ENCODE data around the gene SSBP3. TPM values are rescaled to one million over a fixed set of nuclear protein-coding genes. Genes with fewer than 3 reads are reported as not detected.

The SSBP3 gene
- polyA plus RNA-seq, 1 of the 3 experiments (the other 2 are of a cell fraction): 26.2 TPM

DNA sequence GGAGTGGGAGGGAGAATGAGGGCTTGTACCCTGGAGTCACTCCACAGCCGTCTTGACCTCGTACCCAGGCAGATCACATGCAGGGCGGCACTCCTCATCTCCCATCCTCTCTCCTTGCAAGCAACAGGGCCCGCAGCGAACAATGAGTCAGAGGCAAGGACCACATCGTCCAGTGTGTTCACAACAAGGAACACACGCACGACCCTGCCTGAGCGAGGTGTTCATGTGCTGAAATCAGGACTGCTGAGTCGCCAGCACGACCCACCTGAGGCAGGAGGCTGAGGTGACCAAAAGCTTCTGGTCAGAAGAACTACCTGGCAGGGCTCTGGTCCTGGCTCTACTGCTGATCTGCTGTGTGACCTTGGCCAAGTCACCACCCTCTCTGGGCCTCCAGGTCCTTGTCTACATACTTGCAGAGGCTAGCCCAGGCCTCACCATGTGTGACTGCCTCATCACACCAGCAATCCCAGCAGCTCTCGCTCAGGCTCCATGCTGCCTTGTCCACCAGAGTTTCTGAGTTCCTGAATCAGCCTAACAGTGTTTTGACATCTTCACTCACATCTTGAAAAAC is 78.0 kb downstream of the SSBP3 start:
- H2AFZ ChIP-seq (ENCODE audit: low read depth): no peak overlapping the region
- no peaks in the 10 kb centered on the region for H3K27me3 ChIP-seq (ENCODE audit: insufficient read depth)
- H3K9me2 ChIP-seq: no peaks in the 10 kb centered on the region
- ChIA-PET POLR2A (no interaction called here), CTCF (interaction anchor here (0.7 to 1.5 kb wide), 4 partner anchors 15 to 220 kb away, joined by 3 to 4 read pairs (median 4); partner anchors contain the start of gene ACOT11)
- TF ChIP-seq RAD21 (IDR thresholded peaks at IDR 0.05; ENCODE audit: low read length) (no peak), TAF1 (IDR thresholded peaks at IDR 0.05; ENCODE audit: borderline replicate concordance, low read depth, low read length) (no peak)
- TF ChIP-seq, protein P1, sequence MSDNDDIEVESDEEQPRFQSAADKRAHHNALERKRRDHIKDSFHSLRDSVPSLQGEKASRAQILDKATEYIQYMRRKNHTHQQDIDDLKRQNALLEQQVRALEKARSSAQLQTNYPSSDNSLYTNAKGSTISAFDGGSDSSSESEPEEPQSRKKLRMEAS (IDR thresholded peaks at IDR 0.05; ENCODE audit: low read depth): no peak
- TF ChIP-seq, protein P2, sequence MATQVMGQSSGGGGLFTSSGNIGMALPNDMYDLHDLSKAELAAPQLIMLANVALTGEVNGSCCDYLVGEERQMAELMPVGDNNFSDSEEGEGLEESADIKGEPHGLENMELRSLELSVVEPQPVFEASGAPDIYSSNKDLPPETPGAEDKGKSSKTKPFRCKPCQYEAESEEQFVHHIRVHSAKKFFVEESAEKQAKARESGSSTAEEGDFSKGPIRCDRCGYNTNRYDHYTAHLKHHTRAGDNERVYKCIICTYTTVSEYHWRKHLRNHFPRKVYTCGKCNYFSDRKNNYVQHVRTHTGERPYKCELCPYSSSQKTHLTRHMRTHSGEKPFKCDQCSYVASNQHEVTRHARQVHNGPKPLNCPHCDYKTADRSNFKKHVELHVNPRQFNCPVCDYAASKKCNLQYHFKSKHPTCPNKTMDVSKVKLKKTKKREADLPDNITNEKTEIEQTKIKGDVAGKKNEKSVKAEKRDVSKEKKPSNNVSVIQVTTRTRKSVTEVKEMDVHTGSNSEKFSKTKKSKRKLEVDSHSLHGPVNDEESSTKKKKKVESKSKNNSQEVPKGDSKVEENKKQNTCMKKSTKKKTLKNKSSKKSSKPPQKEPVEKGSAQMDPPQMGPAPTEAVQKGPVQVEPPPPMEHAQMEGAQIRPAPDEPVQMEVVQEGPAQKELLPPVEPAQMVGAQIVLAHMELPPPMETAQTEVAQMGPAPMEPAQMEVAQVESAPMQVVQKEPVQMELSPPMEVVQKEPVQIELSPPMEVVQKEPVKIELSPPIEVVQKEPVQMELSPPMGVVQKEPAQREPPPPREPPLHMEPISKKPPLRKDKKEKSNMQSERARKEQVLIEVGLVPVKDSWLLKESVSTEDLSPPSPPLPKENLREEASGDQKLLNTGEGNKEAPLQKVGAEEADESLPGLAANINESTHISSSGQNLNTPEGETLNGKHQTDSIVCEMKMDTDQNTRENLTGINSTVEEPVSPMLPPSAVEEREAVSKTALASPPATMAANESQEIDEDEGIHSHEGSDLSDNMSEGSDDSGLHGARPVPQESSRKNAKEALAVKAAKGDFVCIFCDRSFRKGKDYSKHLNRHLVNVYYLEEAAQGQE (IDR thresholded peaks at IDR 0.05; ENCODE audit: low read depth, low read length): no peak
- H3K4me3 ChIP-seq (ENCODE audit: low read depth in 2 of 2, low read length in 1 of 2): no peak overlapping the region
- no peak overlapping the region for H3K9ac ChIP-seq
- 86% methylated on average over 12 of the region's 12 CpGs for WGBS (ENCODE audit: low lambda C conversion rate)
- H3K36me3 ChIP-seq (replicated peaks in 1 of 2; ENCODE audit: control insufficient read depth in 1 of 2, insufficient read depth in 2 of 2, low read length in 1 of 2): no peaks in the 10 kb centered on the region
- no peaks in the 10 kb centered on the region; the same call in 1 of the 2 replicates for H4K20me1 ChIP-seq (ENCODE audit: insufficient read depth)
- H3F3A ChIP-seq (replicated peaks; ENCODE audit: insufficient read depth): no peaks in the 10 kb centered on the region
- H3K79me2 ChIP-seq (ENCODE audit: insufficient read depth): peaks cover 22% of the 10 kb centered on the region
- H3K27ac ChIP-seq (ENCODE audit: low read depth in 2 of 2, low read length in 1 of 2): peak overlapping the region; percentile 66 to 96
- peaks cover 48 to 100% of the 10 kb centered on the region in 2 experiments for H3K4me1 ChIP-seq (ENCODE audit: control insufficient read depth in 1 of 2, insufficient read depth in 2 of 2, low read depth in 1 of 2, low read length in 1 of 2)
- no peak for DNase-seq
- H3K9me3 ChIP-seq: no peaks in the 10 kb centered on the region
- peak overlapping the region; percentile 63 for H3K4me2 ChIP-seq

DNA sequence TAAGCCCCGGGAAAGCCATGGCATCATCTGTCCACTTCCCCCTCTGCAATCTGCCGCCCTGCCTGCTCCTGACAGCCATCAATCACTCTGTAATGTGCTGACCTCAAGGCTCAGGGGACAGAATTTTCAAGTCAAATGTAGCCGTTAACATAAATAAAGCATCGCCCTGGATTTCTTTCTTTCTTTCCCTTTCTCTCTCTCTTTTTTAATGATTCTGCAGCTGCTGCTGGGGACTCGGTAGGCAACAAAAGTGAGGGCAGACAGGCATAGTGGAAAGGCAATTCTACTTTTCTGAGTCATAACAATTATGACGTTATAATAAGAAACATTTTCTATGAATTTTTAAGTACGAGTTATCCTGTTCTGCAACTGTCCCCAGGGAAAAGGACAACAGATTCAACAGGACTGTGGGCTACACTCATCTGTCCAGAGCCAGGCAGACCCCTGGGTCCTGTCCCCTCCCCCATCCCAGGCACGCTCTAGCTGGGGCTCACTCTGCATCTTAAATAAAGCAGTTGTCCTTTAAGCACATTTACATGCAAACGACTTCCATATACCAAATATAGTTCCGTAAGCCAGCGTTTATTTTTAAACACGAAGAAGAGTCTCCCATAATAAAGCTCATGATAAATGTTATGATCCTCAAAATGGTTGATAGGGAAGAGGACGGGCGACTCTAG is 78.7 kb downstream of the SSBP3 start:
- Histone ChIP-seq H3K4me2 (peak overlapping the region; percentile 63), H3K9me2 (no peaks in the 10 kb centered on the region), H3K9ac (no peak overlapping the region), H3K4me1 (ENCODE audit: control insufficient read depth in 1 of 2, insufficient read depth in 2 of 2, low read depth in 1 of 2, low read length in 1 of 2) (peaks cover 48 to 100% of the 10 kb centered on the region in 2 experiments), H3K36me3 (replicated peaks in 1 of 2; ENCODE audit: control insufficient read depth in 1 of 2, insufficient read depth in 2 of 2, low read length in 1 of 2) (no peaks in the 10 kb centered on the region), H4K20me1 (ENCODE audit: insufficient read depth) (peaks cover 3% of the 10 kb centered on the region; the same call in 1 of the 2 replicates), H2AFZ (ENCODE audit: low read depth) (no peak overlapping the region), H3K27me3 (ENCODE audit: insufficient read depth) (no peaks in the 10 kb centered on the region), H3K4me3 (ENCODE audit: low read depth in 2 of 2, low read length in 1 of 2) (no peak overlapping the region), H3K9me3 (no peaks in the 10 kb centered on the region), H3K27ac (ENCODE audit: low read depth in 2 of 2, low read length in 1 of 2) (peak overlapping the region; percentile 66 to 96), H3K79me2 (ENCODE audit: insufficient read depth) (peaks cover 26% of the 10 kb centered on the region), H3F3A (replicated peaks; ENCODE audit: insufficient read depth) (no peaks in the 10 kb centered on the region)
- TF ChIP-seq, protein P3, sequence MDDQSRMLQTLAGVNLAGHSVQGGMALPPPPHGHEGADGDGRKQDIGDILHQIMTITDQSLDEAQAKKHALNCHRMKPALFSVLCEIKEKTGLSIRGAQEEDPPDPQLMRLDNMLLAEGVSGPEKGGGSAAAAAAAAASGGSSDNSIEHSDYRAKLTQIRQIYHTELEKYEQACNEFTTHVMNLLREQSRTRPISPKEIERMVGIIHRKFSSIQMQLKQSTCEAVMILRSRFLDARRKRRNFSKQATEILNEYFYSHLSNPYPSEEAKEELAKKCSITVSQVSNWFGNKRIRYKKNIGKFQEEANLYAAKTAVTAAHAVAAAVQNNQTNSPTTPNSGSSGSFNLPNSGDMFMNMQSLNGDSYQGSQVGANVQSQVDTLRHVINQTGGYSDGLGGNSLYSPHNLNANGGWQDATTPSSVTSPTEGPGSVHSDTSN (IDR thresholded peaks at IDR 0.05): peak; percentile 85
- peak; percentile 19 for TF ChIP-seq CHD2 (IDR thresholded peaks at IDR 0.05; ENCODE audit: low read length, partially characterized antibody)
- peak; percentile 22; the same call in 1 of the 2 replicates for TF ChIP-seq RAD21 (IDR thresholded peaks at IDR 0.05; ENCODE audit: low read length)
- TF ChIP-seq SIN3A (IDR thresholded peaks at IDR 0.05; ENCODE audit: borderline replicate concordance, low read depth, low read length): peak; percentile 30; the same call in 1 of the 2 replicates
- peak in 1 of 2 experiments; percentile 67; a peak in 1 of 4 replicates for TF ChIP-seq EP300 (IDR thresholded peaks at IDR 0.05; ENCODE audit: borderline replicate concordance in 1 of 2, low read depth in 1 of 2, low read length in 1 of 2)
- TF ChIP-seq NRF1 (IDR thresholded peaks at IDR 0.05; ENCODE audit: low read depth, low read length): no peak
- no peak for TF ChIP-seq EZH2phosphoT487 (IDR thresholded peaks at IDR 0.05; ENCODE audit: borderline replicate concordance, low read depth)
- no peak for TF ChIP-seq MEF2A (IDR thresholded peaks at IDR 0.05; ENCODE audit: borderline replicate concordance, low read depth)
- peak; percentile 33; the same call in 1 of the 2 replicates for TF ChIP-seq MXI1 (IDR thresholded peaks at IDR 0.05; ENCODE audit: low read depth, low read length)
- CTCF ChIA-PET: interaction anchor here (0.8 kb wide), 1 partner anchor 160 kb away, joined by 3 read pairs; no protein-coding TSS in a partner anchor
- WGBS (ENCODE audit: low lambda C conversion rate): 44% methylated on average over 14 of the region's 14 CpGs
- DNase-seq: peak; percentile 64
- POLR2A ChIA-PET: no interaction called here
